NCI-H187 treated with DMSO at 0.1 percent for 48 hours (cell line): ENCODE data around the gene TTLL12.
"Not testable (repeated sequence)": the region's sequence is repeated elsewhere in the genome, so short reads cannot be mapped to it uniquely, and the experiment has no call there.

Experiments used
- DNase-seq: peaks from one replicate; lab custom pipeline; 2025; lab: John Stamatoyannopoulos, UW

The TTLL12 gene

DNA sequence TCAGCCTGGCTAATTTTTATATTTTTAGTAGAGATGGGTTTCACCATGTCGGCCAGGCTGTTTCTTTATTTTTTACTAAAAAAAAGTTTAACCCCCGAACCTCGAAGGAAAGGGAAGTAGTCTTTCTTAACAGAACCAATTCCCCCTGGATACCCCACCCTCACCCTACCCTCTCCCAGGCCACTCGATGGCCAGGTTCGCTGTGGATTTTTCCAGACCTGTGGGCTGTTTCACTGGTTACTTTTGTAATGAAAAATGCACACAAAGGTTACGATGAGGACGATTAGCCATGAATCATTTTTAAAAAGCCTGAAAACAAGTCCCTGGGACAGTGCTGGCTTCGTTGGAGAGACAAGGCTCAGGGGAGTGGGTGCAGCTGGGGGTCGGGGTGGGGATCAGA lies 33.0 kb downstream of the TTLL12 start:
- DNase-seq, result no peak

DNA sequence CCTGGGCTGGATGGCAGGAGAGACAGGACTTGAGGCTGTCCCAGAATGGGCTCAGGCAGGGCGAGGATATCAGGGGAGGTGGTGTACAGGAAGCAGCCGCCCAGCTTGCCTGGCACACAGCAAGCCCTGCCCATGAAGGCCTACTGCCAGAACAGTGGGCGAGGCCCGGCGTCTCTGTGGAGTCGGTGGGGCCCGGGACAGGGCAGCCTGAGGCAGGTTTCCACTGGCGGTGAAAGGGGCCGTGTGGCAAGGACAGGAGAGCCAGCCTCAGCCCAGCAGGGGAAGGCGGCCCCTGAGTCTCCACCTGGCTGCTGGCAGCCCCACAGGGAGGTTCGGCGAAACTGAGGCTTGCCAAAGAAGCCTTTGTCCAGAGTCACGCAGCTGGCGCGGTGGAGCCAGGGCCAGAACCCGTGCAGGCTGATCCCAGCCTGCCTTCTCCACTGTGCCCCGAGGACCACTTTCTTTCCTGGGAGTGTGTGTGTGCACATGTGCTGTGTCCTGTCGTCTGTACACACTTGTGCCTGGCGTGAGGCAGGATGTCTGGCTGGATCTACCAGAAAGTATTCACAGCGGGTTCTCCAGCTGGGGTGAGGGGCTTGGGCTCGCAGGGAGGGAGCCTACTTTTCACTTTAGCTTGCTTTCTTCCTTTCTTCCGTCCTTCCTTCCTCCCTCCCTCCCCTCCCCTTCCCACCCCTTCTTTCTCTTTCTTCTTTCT lies 34.4 kb downstream of the TTLL12 start:
- no peak for DNase-seq

DNA sequence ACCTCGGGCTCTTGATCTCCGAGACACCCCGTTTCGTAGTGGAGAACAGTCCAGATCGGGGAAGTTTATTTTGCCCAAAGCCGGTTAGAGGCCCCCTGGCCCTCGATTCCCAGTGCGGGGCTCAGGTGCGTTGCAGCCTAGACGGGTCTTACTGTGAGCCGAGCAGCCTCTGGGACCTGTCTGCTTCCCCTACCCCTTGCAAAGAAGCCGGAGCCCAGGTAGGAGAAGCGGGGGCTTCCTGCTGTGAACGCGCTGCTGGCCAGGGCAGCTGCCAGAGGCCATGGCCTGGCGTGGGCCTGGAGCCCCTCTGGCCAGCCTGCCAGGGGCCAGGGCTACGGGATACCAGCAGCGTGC lies 35.0 kb downstream of the TTLL12 start:
- DNase-seq, result no peak

DNA sequence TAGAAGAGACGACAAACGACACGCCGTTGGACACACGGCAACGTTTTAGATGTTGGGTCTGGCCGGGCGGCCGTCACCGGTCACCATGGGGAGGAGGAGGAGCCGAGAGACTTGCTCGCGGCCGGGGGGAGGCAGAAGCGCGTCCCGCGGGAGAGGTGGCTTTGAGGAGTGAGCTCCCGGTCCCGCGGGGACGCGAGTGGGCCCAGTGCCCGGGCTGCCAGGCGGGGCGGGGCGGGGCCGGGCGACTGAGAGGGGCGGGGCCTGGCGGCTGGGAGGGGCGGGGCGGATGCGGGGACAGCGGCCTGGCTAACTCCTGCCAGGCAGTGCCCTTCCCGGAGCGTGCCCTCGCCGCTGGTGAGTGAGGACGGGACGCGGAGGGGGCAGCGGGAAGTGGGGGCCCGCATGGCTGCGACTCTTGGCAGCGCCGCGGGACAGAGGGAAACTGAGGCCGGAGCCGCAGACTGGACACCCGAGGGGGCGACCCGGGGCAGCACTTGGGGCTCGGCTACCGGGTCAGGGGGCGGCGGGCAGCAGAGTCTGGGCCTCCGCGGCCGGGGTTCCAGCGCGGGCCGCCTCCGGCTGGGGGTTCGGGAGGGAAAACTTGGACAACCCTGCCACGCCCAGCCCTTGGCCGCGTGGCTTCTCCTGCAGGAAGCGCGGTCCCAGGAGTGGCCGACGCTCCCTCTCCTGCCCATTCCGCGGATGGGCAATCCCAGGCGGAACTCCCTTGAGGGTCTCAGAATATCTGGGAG lies 35.5 kb downstream of the TTLL12 start, which contains the start of gene TSPO:
TSS of gene TSPO (plus strand) at position 309 of the 752 bp plus-strand sequence. CDS start 7,680 bp downstream, outside the sequence.
- DNase-seq, result no peak

DNA sequence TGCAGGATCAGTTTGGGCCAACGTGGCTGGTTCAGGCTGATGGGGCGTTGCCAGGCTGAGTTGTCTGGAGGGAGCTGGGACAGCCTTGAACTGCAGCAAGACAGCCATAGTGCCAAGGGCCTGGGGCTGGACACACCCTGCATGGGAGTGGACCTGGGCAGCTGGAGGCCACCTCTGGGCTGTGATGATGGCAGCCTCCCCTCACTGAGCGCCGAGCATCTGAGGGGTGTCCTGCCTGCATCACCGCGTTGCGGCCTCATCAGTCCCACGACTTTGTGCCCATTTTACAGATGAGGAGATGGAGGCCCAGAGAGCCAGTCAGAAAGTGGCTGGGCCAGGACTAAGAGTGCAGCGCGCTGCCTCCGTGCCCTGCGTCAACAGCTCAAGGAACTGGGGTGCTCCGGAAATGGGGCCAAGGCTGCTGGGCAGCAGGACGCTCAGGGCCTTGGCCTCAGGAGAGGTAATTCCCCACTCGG lies 36.2 kb downstream of the TTLL12 start:
- DNase-seq, result no peak

DNA sequence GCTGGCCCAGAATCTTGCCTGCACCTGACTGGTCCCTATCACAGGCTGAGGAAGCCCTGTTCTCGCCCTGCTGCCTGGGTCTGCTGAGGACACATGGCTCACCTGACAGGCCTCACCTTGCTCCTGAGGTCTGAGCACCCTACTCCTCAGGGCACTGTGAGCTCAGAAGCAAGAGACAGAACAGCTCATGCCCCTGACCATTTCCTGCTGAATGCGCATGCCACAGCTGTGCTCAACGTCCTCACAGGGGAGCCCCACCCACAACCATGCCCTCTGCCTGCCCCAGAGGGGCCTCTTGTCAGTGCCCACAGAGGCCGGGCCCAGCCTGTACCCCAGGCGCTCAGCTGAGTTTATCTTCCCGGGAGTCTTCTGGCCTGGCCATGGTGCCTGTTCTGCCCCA lies 38.4 kb downstream of the TTLL12 start:
- DNase-seq, result no peak

DNA sequence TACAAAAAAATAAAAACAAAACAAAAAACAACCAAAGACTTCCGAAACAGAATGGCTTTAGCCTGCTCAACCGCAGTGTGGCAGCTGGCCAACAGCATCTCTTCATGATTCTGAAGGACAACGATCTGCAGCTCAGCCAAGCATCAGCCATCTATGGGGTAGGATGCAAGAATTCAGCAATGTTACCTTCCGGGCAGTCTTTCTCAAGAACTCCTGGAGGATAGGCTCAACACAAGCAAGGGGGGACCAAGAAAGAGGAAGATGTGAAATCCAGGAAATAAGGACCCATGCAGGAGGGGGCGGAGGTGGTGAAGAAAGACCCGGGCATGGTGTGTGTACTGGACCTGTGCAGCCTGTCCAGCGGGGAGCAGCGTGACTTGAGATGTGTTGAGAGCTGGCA lies 39.1 kb downstream of the TTLL12 start:
- DNase-seq, result no peak

DNA sequence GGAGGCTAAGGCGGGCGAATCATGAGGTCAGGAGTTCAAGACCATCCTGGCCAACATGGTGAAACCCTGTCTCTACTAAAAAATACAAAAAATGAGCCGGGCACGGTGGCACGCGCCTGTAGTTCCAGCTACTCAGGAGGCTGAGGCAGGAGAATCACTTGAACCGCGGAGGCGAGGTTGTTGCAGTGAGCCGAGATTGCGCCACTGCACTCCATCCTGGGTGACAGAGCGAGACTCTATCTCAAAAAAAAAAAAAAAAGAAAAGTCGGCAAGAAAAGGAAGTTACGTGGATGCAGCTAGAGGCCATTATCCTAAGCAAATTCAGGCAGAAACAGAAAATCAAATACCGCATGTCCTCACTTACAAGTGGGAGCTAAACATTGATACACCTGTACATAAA lies 40.6 kb downstream of the TTLL12 start:
- DNase-seq, result not testable (repeated sequence)

DNA sequence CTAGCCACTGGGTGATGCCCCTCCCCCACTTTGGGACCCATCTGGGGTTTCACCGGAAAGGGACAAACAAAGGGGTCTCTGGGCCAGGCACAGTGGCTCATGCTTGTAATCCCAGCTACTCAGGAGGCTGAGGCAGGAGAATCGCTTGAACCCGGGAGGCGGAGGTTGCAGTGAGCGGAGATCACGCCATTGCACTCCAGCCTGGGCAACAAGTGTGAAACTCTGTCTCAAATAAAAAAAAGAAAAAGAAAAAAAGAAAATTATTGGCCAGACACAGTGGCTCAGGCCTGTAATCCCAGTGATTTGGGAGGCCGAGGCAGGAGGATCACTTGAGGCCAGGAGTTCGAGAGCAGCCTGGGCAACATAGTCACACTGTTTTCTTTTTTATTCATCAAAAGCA lies 41.6 kb downstream of the TTLL12 start:
- DNase-seq, result not testable (repeated sequence)

DNA sequence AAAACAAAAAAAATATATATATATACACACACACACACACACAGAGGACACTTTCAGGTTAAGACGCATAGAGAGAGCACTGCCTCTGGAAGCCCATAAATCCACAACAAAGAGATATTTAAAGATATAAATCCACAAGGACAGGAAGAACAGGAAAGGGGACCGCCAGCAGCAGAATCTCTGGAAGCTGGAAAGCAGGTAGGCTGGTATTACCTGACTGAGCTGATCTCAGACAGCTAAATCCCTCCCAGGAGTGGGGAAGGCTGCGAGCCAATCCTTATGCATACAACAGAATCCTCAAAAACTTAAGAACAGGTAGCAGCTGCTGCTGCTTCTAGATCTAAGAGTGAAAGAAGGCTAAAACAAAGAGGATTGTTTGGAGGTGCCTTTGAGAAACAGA lies 42.0 kb downstream of the TTLL12 start:
- DNase-seq, result no peak

DNA sequence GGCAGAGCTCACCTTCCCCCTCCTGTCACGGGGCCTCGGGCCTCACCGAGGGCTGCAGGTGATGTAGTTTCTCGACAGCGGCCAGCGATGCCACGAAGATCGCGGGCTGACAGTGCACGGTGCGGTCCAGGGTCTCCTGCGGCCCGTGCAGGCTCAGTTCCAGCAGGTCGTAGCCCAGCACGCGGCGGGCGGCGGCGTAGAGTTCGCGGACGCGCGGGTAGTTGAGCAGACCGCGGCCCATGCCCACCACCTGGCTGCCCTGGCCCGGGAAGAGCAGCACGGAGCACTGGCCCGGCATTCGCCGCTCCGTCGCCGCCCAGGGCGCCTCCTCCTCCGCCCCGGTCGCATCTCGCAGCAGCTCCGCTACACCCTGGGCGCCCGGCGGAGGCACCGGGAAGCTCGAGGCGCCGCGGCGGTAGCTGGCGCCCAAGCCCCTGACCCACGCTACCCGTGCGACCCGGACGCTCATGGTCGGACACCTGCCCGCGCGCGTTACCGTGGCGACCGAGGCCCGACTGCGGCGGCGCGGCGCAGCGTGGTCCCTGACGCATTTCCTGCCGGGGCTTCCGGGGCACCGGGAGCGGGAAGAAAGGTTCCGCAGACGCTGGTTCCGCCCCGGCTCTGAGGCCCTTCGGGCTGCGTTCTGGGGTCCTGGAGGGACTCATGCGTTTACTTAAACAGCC lies 43.9 kb downstream of the TTLL12 start, which contains the start of gene MCAT:
TSS of gene MCAT (minus strand) at position 519 of the 683 bp plus-strand sequence. CDS start at position 469, 50 bp downstream.
- DNase-seq, result no peak

DNA sequence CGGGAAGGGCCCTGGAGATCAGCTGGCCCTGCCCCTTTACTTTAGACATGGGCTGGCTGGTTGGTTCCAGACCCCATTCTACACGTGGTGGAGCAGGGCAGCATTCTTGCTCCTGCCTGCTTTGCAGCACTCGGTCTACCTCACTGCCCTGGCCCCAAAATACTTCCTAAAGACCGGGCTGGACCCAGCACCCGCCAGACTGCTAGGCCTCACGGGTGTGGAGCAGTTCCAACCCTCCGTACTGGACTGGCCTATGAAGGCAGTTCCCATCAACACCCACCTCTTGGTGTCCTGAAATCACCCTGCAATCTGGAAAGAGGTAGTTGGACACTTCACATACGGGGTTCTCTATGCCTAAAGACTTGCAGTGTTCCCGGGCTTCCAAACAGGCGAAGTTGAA lies 50.1 kb downstream of the TTLL12 start:
- DNase-seq, result no peak

DNA sequence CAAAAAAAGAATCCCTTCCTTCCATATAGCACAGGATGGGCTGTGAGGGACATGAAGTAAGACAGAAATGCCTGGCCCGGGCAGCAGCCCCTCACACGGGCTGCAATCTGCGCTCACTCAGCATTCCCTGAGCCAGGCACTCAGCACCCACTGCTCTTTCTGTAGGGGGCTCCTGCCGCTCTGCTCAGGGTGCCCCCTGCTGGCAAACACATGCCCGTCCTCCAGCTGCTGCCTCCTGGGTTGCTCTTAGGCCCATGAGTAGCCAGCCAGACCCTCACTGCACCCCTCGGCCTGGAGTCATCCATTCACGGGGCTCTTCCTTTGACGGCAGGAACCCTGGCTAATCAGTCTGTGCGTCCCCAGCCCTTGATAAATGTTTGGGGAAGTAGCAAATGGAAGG lies 50.7 kb downstream of the TTLL12 start:
- no peak for DNase-seq

DNA sequence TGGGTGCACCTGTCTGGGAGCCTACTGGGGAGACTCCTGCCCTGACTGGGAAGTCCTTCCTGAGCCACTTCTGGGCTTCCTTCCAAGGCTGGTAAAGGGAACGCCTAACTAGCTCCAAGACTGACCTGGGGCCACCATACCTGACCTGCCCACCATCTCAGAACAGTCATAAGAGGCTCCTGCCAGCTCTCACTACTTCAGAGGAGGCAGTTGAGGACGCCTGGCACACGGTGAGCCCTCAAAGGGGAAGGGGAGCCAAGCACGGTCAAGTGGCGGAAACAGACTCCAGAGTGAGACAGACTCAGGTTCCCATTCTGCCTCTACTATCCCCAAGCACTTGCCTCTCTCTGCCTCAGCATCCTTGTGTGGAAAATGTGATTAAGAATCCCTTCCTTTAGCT lies 51.4 kb downstream of the TTLL12 start:
- no peak for DNase-seq

DNA sequence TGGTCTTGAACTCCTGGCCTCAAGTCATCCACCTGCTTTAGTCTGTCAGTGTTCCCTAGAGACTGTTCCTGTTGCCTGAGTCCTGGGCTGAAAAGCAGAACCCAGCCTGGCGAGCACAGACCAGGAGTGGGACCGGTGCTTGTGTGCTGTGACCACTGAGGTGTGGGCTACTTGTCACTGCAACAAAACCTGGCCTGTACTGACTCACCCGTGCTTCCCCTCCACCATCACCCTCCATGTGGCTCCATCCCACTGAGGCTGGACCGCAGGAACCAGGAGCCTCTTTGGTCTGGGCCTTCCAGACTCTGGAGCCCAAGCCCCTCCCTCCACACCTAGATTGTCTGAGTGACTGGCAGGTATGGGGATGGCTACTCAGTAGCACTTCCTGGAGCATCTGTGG lies 52.4 kb downstream of the TTLL12 start:
- DNase-seq, result no peak

DNA sequence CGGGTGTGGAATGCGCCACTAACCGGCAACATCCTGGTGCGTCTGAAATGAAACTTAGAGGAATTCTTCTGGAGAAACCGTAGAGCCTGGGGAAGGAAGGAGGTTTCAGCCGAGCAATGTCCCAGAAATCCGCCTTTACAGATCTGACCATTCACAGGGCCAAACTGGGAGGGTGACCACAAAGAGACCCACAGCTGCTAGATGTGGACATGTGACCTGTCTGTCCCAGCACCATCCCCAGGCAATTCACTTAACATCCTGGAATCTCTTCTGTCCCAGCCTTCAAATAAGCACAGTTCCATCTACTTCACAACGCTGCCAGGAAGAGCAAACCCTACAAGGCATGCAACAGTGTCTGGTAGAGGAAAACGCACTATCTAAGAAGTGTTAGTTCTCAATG lies 53.5 kb downstream of the TTLL12 start:
- DNase-seq, result no peak

DNA sequence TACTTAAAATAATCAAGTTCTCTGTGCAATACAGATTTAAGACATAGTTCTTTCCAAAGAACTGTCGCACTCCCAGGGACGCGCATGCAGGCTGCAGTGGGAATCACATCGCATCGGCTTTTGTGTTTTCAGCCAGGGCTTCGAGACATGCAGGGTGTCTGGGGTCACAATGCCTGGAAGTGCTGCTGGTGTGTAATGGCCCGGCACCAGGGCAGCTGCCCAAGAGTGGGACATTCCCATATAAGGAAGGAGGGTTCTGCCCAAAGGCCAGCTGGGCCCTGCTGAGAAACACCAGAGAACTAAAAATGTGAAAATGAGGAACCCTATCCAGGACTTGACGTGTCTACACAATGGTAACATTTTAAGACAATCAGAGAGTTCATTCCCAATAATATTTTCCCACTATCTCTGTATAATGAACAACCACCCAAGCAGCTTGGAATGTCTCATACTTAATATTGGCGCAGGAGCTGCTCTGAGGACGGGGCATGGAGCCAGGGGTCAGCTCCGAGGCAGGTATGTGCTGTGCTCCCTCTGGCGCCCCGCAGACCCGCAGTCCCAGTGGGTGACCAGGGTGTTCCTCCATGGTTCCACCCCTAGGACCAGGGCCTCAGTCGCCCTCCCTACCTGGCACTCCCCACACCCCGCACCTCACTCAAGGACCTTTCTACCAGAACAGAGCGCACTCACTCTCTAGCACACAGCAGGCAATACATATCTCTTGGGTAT lies 55.0 kb downstream of the TTLL12 start:
- no peak for DNase-seq

DNA sequence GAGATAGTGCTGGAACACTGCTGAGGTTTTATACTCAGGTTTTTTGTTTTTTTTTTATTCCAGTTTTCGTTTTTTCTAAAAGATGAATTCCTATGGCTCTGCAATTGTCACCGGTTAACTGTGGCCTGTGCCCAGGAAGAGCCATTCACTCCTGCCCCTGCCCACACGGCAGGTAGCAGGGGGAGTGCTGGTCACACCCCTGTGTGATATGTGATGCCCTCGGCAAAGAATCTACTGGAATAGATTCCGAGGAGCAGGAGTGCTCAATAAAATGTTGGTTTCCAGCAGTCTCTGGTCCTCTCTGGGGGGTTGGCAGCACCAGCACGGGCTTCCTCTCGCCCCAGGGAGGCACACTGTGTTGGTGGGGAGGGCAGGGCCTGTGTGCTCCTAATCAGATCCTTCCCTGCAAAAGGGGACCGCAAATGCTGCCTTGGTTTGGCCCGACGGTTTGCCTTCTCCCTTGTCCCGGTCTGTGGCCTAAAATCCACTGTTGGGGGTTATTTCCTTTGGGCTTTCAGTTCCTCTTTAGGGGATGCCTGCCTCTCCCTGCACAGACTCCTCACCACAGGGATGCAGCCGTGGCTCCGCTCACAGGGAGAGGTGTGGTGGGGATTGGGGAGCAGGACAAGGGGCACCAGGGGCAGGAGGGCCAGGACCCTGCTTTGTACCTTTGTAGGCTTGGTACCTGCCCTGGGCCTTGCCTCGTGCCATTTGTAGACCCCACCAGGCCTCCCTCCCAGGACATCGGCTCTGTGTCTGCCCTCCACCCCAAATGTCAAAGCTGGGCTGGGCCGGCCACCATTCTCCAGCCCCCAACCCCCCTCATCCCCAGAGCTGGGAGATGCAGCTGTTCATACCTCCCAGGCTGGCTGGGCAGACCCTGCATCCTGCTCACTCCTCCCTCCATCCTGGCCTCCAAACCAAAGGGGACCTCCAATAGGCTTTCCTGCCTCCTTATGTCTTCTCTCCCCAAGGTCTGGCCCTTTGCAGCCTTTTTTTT lies 57.2 kb downstream of the TTLL12 start:
- DNase-seq, result no peak

DNA sequence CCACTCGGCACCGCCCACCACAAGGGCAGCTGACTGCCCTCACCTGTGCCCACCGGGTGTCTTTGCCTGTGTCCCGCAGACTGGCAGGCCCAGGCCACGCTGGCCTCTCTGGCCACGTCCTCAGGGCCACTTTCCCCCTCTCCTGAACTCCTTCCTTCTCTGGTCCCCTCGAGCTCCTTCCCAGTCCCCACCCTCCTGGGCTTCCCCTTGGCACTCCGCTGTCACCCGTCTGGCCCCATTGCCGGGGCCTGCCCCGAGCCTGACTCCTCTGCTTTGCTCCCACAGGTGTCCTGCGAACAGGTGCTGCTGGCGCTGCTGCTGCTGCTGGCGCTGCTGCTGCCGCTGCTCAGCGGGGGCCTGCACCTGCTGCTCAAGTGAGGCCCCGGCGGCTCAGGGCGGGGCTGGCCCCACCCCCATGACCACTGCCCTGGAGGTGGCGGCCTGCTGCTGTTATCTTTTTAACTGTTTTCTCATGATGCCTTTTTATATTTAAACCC lies 58.0 kb downstream of the TTLL12 start:
- DNase-seq, result peak; percentile 29

DNA sequence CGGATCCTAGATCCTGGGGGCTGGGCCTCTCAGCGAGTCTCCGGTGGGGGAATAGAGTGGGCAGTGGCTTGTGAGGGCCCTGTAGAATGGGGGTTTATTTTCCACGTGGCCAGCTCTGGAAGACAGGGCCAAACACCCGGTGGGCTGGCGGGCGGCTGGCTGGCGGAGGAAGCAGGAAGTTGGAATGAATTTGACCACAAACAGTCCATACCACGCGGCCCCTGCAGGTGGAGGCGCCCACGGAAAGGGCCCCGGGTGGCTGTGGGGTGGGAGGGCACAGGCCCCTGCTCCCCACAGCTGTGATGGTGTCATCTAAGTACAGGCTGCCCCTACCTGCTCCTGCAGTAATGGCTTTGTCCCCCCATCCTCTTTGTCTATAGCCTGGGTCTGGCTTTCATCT lies 58.8 kb downstream of the TTLL12 start:
- DNase-seq, result no peak
